CMK (cell line): ENCODE data around the gene KCNB1.
A peak's percentile ranks its signal among the peaks of the same experiment; 100 is the strongest.
"Not testable (repeated sequence)": the region's sequence is repeated elsewhere in the genome, so short reads cannot be mapped to it uniquely, and the experiment has no call there.

Experiments used
- DNase-seq: peaks from one replicate; pipeline ENCODE4 v3.0.0-alpha.2; 2010; ENCODE audit warnings: low read depth

The KCNB1 gene

GRCh38 chr20:49435639-49436038 lies 46.8 kb downstream of the KCNB1 start:
- no peak for DNase-seq

GRCh38 chr20:49433333-49433732 lies 49.1 kb downstream of the KCNB1 start:
- no peak for DNase-seq

- no peak for DNase-seq
Observed at GRCh38 chr20:49432550-49432949, 49.9 kb downstream of the KCNB1 start.

GRCh38 chr20:49431329-49431728 lies 51.1 kb downstream of the KCNB1 start:
- DNase-seq = no peak

- no peak for DNase-seq
Observed at GRCh38 chr20:49430320-49430719, 52.1 kb downstream of the KCNB1 start.

- no peak for DNase-seq
Observed at GRCh38 chr20:49427751-49428518, 54.5 kb downstream of the KCNB1 start.

GRCh38 chr20:49426873-49427272 lies 55.6 kb downstream of the KCNB1 start:
- no peak for DNase-seq

- DNase-seq = no peak
Observed at GRCh38 chr20:49426395-49426794, 56.1 kb downstream of the KCNB1 start.

- no peak for DNase-seq
Observed at GRCh38 chr20:49424536-49424935, 57.9 kb downstream of the KCNB1 start.

GRCh38 chr20:49422161-49422560 lies 60.3 kb downstream of the KCNB1 start:
- no peak for DNase-seq

- no peak for DNase-seq
Observed at GRCh38 chr20:49420811-49421295, 61.6 kb downstream of the KCNB1 start.

GRCh38 chr20:49420292-49420691 lies 62.2 kb downstream of the KCNB1 start:
- DNase-seq = no peak

GRCh38 chr20:49419785-49420184 lies 62.7 kb downstream of the KCNB1 start:
- no peak for DNase-seq

GRCh38 chr20:49418809-49419208 lies 63.7 kb downstream of the KCNB1 start:
- no peak for DNase-seq

GRCh38 chr20:49417843-49418555 lies 64.5 kb downstream of the KCNB1 start:
- no peak for DNase-seq

GRCh38 chr20:49415668-49416044 lies 66.8 kb downstream of the KCNB1 start:
- no peak for DNase-seq

GRCh38 chr20:49415005-49415667 lies 67.3 kb downstream of the KCNB1 start:
- no peak for DNase-seq

- no peak for DNase-seq
Observed at GRCh38 chr20:49413677-49414076, 68.8 kb downstream of the KCNB1 start.

GRCh38 chr20:49412953-49413352 lies 69.5 kb downstream of the KCNB1 start:
- no peak for DNase-seq

GRCh38 chr20:49412254-49412653 lies 70.2 kb downstream of the KCNB1 start:
- DNase-seq = no peak

- DNase-seq = peak; percentile 71
Observed at GRCh38 chr20:49411221-49411925, 71.1 kb downstream of the KCNB1 start.

- not testable (repeated sequence) for DNase-seq
Observed at GRCh38 chr20:49409975-49410621, 72.4 kb downstream of the KCNB1 start.
